HepG2 (cell line): ENCODE measurements around the gene TTC29. TPM values are rescaled to one million over a fixed set of nuclear protein-coding genes. Genes with fewer than 3 reads are reported as not detected.

Experiments
- ATAC-seq: fragments of 200-7000 bp; cut with Tn5 transposase; 3 replicates; pipeline ENCODE4 v1.9.1; 2020; ENCODE audit warnings: mild to moderate bottlenecking, moderate library complexity
- BruUV-seq: library from RNA; stranded (reverse); fragments of 400-500 nt; replicated peaks from 2 replicates; lab custom pipeline; 2021; lab: Mats Ljungman, UMichigan
- CTCF ChIA-PET: fragments of 300-600 bp; formaldehyde crosslinking; extraction: SDS; loops from one replicate; lab custom pipeline; 2021; ENCODE audit warnings: low total read pairs, inconsistent platforms, low intra/inter-chr PET ratio; lab: Yijun Ruan, JAX
- POLR2A ChIA-PET: fragments of 350-600 bp; sonication (Branson Sonifier 250); formaldehyde crosslinking; loops from one replicate; lab custom pipeline; 2020; ENCODE audit warnings: antibody characterized with exemption, inconsistent platforms; lab: Yijun Ruan, JAX
- DNase-seq: peaks from one replicate; pipeline ENCODE4 v3.0.0-alpha.2; 2015; ENCODE audit warnings: low spot score
- FAIRE-seq: peaks from 3 replicates; lab custom pipeline; 2011; peaks lifted over from hg19 to GRCh38; lab: Jason Lieb, UNC
- H2AFZ ChIP-seq: one replicate; pipeline ENCODE4 v1.6.1; 2011; ENCODE audit warnings: low read length, inconsistent platforms
- H3K27ac ChIP-seq: fragments of 300-600 bp; 3 replicates; pipeline ENCODE4 v1.8.0; 2011; ENCODE audit warnings: mixed run types, mild to moderate bottlenecking, mixed read lengths, low read length, inconsistent platforms; ENCODE audit not compliant: insufficient read depth; ENCODE audit errors: extremely low read length
- H3K27me3 ChIP-seq, 2 experiments: fragments of 200-600 bp in 1 of 2; 2 replicates in 1 of 2; 3 replicates in 1 of 2; pipeline versions ENCODE4 v1.6.0 to v1.8.0; 2011; ENCODE audit warnings: low read length in 2 of 2, mild to moderate bottlenecking in 2 of 2, moderate library complexity in 2 of 2, inconsistent platforms in 1 of 2; ENCODE audit not compliant: insufficient read depth in 2 of 2, control insufficient read depth in 1 of 2
- H3K36me3 ChIP-seq, 2 experiments: fragments of 200-600 bp in 1 of 2; replicated peaks in 1 of 2; 2 replicates in 1 of 2; 3 replicates in 1 of 2; pipeline versions ENCODE4 v1.5.1 to v1.8.0; 2011; ENCODE audit warnings: low read length in 2 of 2, inconsistent platforms in 1 of 2; ENCODE audit not compliant: insufficient read depth in 2 of 2, control insufficient read depth in 1 of 2
- H3K4me1 ChIP-seq: 2 replicates; pipeline ENCODE4 v1.5.1; 2012; ENCODE audit warnings: low read length, inconsistent platforms; ENCODE audit not compliant: insufficient read depth
- H3K4me2 ChIP-seq: 2 replicates; pipeline ENCODE4 v1.6.0; 2011; ENCODE audit warnings: low read depth, low read length, inconsistent platforms
- H3K4me3 ChIP-seq, 3 experiments: fragments of 200-600 bp in 1 of 3; sonication (generic), shearing (Covaris generic) in 1 of 3; replicated peaks in 1 of 3; 2 replicates each; pipeline ENCODE4 v1.5.1; 2011 to 2016; ENCODE audit warnings: low read length in 3 of 3, inconsistent platforms in 2 of 3, low read depth in 2 of 3, mild to moderate bottlenecking in 2 of 3, control low read depth in 1 of 3, mixed read lengths in 1 of 3; ENCODE audit not compliant: insufficient read depth in 1 of 3
- H3K79me2 ChIP-seq: one replicate; pipeline ENCODE4 v1.6.1; 2011; ENCODE audit warnings: low read length, inconsistent platforms; ENCODE audit not compliant: insufficient read depth
- H3K9ac ChIP-seq: 2 replicates; pipeline ENCODE4 v1.6.0; 2011; ENCODE audit warnings: mild to moderate bottlenecking, low read depth, low read length, inconsistent platforms; ENCODE audit not compliant: insufficient read depth
- H3K9me3 ChIP-seq: 2 replicates; pipeline ENCODE4 v1.5.1; 2012; ENCODE audit warnings: mild to moderate bottlenecking, low read length
- H4K20me1 ChIP-seq: 2 replicates; pipeline ENCODE4 v1.6.0; 2011; ENCODE audit warnings: inconsistent platforms, mild to moderate bottlenecking, low read length, moderate library complexity; ENCODE audit not compliant: insufficient read depth
- ATAD3A ChIP-seq: sonication (generic); formaldehyde crosslinking; IDR thresholded peaks from 2 replicates; pipeline ENCODE4 v1.4.0; 2020; ENCODE audit warnings: missing genetic modification reagents
- ISL2 ChIP-seq: sonication (generic); formaldehyde crosslinking; IDR thresholded peaks from 2 replicates; pipeline ENCODE4 v1.5.0; 2020; ENCODE audit warnings: missing genetic modification reagents
- KLF16 ChIP-seq, 2 experiments: sonication (generic) in 1 of 2; formaldehyde crosslinking in 1 of 2; IDR thresholded peaks; 2 replicates each; pipeline versions ENCODE4 v1.6.1 to v1.8.0; 2016 to 2023; ENCODE audit warnings: missing genetic modification reagents in 2 of 2, missing compliant biosample characterization in 1 of 2
- MED8 ChIP-seq: sonication (generic); formaldehyde crosslinking; IDR thresholded peaks from 2 replicates; pipeline ENCODE4 v1.8.1; 2023; ENCODE audit warnings: mild to moderate bottlenecking, missing genetic modification reagents; ENCODE audit not compliant: insufficient replicate concordance
- PHF20 ChIP-seq: sonication (generic); formaldehyde crosslinking; IDR thresholded peaks from 2 replicates; pipeline ENCODE4 v1.5.0; 2020; ENCODE audit warnings: mild to moderate bottlenecking, missing genetic modification reagents
- SNAPC4 ChIP-seq: sonication (generic); formaldehyde crosslinking; IDR thresholded peaks from 2 replicates; pipeline ENCODE4 v1.4.0; 2020; ENCODE audit warnings: mild to moderate bottlenecking, missing genetic modification reagents
- ZNF121 ChIP-seq: sonication (generic); formaldehyde crosslinking; IDR thresholded peaks from 2 replicates; pipeline ENCODE4 v1.5.0; 2020; ENCODE audit warnings: mild to moderate bottlenecking, missing genetic modification reagents
- ZNF292 ChIP-seq: sonication (generic); formaldehyde crosslinking; IDR thresholded peaks from 2 replicates; pipeline ENCODE4 v1.8.1; 2022; ENCODE audit warnings: mild to moderate bottlenecking, low read depth, missing genetic modification reagents, borderline replicate concordance
- ZNF30 ChIP-seq: sonication (generic); formaldehyde crosslinking; IDR thresholded peaks from 2 replicates; pipeline ENCODE4 v1.5.0; 2020; ENCODE audit warnings: mild to moderate bottlenecking, missing genetic modification reagents
- ZNF556 ChIP-seq: sonication (generic); formaldehyde crosslinking; IDR thresholded peaks from 2 replicates; pipeline ENCODE4 v1.4.0; 2020; ENCODE audit warnings: mild to moderate bottlenecking, missing genetic modification reagents, borderline replicate concordance
- ZNF639 ChIP-seq: conservative IDR thresholded peaks from 2 replicates; pipeline ENCODE4 v1.6.1; 2018; ENCODE audit warnings: missing genetic modification reagents
- ZNF883 ChIP-seq: sonication (generic); formaldehyde crosslinking; IDR thresholded peaks from 2 replicates; pipeline ENCODE4 v1.5.1; 2020; ENCODE audit warnings: mild to moderate bottlenecking, missing genetic modification reagents; ENCODE audit errors: not compliant biosample characterization
- ZXDC ChIP-seq: sonication (generic); formaldehyde crosslinking; IDR thresholded peaks from 2 replicates; pipeline ENCODE4 v1.5.0; 2020; ENCODE audit warnings: mild to moderate bottlenecking, missing genetic modification reagents
- WGBS: methylation state at CpG from one replicate; pipeline ENCODE4 v1.1.6; 2017; ENCODE audit warnings: low lambda C conversion rate; 5-methylcytosine and 5-hydroxymethylcytosine counted together
- in situ Hi-C: cut with HindIII; loops from 2 replicates; pipeline ENCODE4 v1.10.0; 2017; ENCODE audit warnings: low pct_unique_long_range_greater_than_20kb; ENCODE audit not compliant: extremely low pct_ligation_motif_present
- intact Hi-C: fragments of 100-400 bp; cut with micrococcal nuclease; formaldehyde crosslinking; loops from one replicate; pipeline ENCODE4 v1.10.0; 2022; ENCODE audit not compliant: unreplicated experiment
- polyA plus RNA-seq, 8 experiments: library from polyadenylated mRNA; depleted of rRNA in 3 of 8; stranded (reverse) in 7 of 8; unstranded in 1 of 8; fragments of >200 nt; fragmentation: Illumina TruSeq in 4 of 8; extraction: Trizol in 4 of 8; gene quantifications; 2 replicates each; pipeline versions ENCODE4 v1.2.1 to v1.2.3, GENCODE V29; 2011 to 2016; ENCODE audit warnings: low read depth in 4 of 8, missing spikeins in 1 of 8, mixed read lengths in 1 of 8; ENCODE audit not compliant: insufficient read depth in 1 of 8
- total RNA-seq, 5 experiments: library from RNA; depleted of rRNA; stranded (reverse); fragments of >200 nt; fragmentation: Illumina TruSeq; extraction: Trizol; gene quantifications; 2 replicates each; pipeline ENCODE4 v1.2.3, GENCODE V29; 2016; ENCODE audit warnings: low read depth in 1 of 5

The TTC29 gene
- total and polyA plus RNA-seq, 2 of the 13 experiments (the other 11 are each of a cell fraction or from before 2014, with no cell fraction given) = not detected

- no peak for TF ChIP-seq SNAPC4 (CRISPR knock-in tag)
Measured at GRCh38 chr4:146846882-146847281, 98.8 kb downstream of the TTC29 start (continued).

GRCh38 chr4:146844761-146845160, 100.9 kb downstream of the TTC29 start:
- Histone ChIP-seq H3K27me3 (no peaks in the 10 kb centered on the region), H4K20me1 (no peaks in the 10 kb centered on the region), H3K27ac (no peak overlapping the region), H2AFZ (no peak overlapping the region), H3K4me3 (no peak overlapping the region), H3K36me3 (no peaks in the 10 kb centered on the region), H3K79me2 (no peaks in the 10 kb centered on the region), H3K4me1 (no peaks in the 10 kb centered on the region), H3K9ac (no peak overlapping the region), H3K4me2 (no peak overlapping the region), H3K9me3 (no peaks in the 10 kb centered on the region)
- ATAC-seq = no peak
- POLR2A ChIA-PET = no interaction called here
- intact Hi-C loops (no loop called here), in situ Hi-C loops (no loop called here)
- BruUV-seq = no TSS peak
- no peak for FAIRE-seq
- TF ChIP-seq ZNF883 (CRISPR knock-in tag) = no peak
- TF ChIP-seq ZNF30 = no peak
- no peak for TF ChIP-seq ZNF121
- TF ChIP-seq ZNF639 (CRISPR knock-in tag) = no peak
- no peak for TF ChIP-seq MED8 (CRISPR knock-in tag)
- no peak for TF ChIP-seq KLF16 (CRISPR knock-in tag; IDR thresholded peaks at IDR 0.05)
- no peak for TF ChIP-seq ZNF556 (CRISPR knock-in tag)
- TF ChIP-seq ZXDC (CRISPR knock-in tag) = no peak
- TF ChIP-seq ISL2 (CRISPR knock-in tag) = no peak
- TF ChIP-seq ATAD3A (CRISPR knock-in tag) = no peak
- TF ChIP-seq ZNF292 (CRISPR knock-in tag) = no peak
- TF ChIP-seq PHF20 = no peak
- CTCF ChIA-PET = no interaction called here
- DNase-seq = no peak
- WGBS = 0% methylated on average over 4 of the region's 4 CpGs
